ENCODE data around the gene LPAR3. TPM values are rescaled to one million over a fixed set of nuclear protein-coding genes. Genes with fewer than 3 reads are reported as not detected.

The LPAR3 gene
- total RNA-seq, 1 donor from 2014 or later: 0.47 TPM

DNA sequence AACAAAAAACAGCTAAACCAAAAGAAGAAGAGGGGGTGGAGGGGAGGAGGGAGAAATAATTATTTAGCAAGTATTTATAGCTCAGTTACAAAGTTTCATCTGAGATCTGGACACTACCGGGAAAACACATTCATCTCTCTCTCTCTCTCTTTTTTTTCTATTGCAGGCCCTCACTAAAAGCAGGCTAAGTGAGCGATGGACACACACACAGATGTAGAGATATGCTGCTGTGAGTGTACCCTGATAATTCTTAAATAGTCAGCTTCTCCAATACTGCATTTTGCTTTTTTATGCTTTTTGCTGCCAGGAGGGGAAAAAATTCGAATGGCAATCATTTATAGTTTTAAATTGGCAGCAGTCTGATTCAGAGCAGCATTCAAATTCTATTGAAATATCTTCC lies 65.0 kb downstream of the LPAR3 start:
- Mint-ChIP-seq H3K4me3 (no peak overlapping the region), H3K36me3 (ENCODE audit: low read depth) (peaks cover 1% of the 10 kb centered on the region), H3K27ac (no peak overlapping the region), H3K27me3 (ENCODE audit: insufficient read depth) (peaks cover 6% of the 10 kb centered on the region), H3K9me3 (no peaks in the 10 kb centered on the region), H3K4me1 (ENCODE audit: low read depth) (no peaks in the 10 kb centered on the region)
- DNase-seq (ENCODE audit: low spot score): no peak
- intact Hi-C loops (cut with micrococcal nuclease): no loop called here

DNA sequence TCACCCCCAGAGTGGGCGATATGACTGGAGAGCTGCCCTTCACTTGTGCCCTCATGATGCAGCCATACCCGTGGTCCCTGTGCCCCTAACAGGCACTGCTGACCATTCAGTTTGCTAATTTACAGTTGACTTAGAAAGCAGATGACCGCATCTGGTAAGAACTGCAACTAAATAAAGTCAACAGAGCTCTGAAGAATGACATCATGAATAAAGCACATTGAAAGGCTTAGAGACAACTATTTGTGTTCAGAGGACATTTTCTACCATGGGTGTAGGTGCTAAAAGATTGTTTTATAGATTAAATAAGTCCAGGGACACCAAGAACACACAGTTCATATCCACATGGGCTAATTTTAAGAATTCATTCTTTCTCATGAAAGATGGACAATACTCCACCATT lies 65.5 kb downstream of the LPAR3 start:
- Mint-ChIP-seq H3K27ac (no peak overlapping the region), H3K4me1 (ENCODE audit: low read depth) (no peaks in the 10 kb centered on the region), H3K9me3 (no peaks in the 10 kb centered on the region), H3K4me3 (no peak overlapping the region), H3K27me3 (ENCODE audit: insufficient read depth) (peaks cover 6% of the 10 kb centered on the region), H3K36me3 (ENCODE audit: low read depth) (peaks cover 1% of the 10 kb centered on the region)
- intact Hi-C loops (cut with micrococcal nuclease): no loop called here
- DNase-seq (ENCODE audit: low spot score): no peak

DNA sequence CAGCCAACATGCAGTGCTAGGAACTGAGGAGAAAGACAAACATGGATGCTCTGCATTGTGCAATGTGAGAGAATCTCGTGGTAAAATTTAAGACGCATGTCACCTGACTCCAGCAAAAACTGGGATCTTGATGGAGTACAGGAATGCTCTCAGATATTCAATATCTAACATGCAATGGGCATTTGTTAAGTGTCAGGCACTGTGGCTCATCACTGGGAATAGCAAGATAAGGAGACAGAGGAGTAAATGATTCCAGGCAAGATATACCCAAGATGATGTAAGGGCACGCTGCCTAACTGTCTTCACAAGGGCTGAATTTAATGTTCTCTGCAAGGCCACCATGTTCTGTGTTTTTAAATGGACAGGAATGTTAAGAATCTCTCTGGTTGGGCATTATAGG lies 67.8 kb downstream of the LPAR3 start:
- H3K27me3 Mint-ChIP-seq (ENCODE audit: insufficient read depth): peaks cover 8% of the 10 kb centered on the region
- intact Hi-C loops (cut with micrococcal nuclease): no loop called here
- H3K9me3 Mint-ChIP-seq: no peaks in the 10 kb centered on the region
- H3K27ac Mint-ChIP-seq: no peak overlapping the region
- H3K4me3 Mint-ChIP-seq: no peak overlapping the region
- peaks cover 4% of the 10 kb centered on the region for H3K4me1 Mint-ChIP-seq (ENCODE audit: low read depth)
- no peak for DNase-seq (ENCODE audit: low spot score)
- peaks cover 1% of the 10 kb centered on the region for H3K36me3 Mint-ChIP-seq (ENCODE audit: low read depth)

DNA sequence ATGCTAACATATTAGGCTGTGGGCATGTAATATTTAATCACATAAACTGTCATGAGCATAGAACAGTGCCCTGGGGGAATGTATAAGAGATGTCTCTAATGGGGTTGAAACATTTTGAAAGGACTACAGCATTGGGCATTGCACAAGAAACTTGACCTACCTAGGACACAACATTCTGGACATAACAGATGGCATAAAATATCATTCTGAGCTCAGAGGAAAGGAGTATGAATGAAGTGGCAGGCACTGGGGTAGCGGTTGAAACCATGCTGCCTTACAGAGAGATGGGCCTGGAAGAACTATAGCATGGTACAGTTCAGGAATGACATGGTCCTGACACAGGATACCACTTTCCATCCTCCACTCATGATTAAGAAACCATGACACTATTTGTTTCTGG lies 69.0 kb downstream of the LPAR3 start:
- Mint-ChIP-seq H3K4me1 (ENCODE audit: low read depth) (peaks cover 9% of the 10 kb centered on the region), H3K36me3 (ENCODE audit: low read depth) (peaks cover 1% of the 10 kb centered on the region), H3K27me3 (ENCODE audit: insufficient read depth) (peaks cover 8% of the 10 kb centered on the region), H3K27ac (no peak overlapping the region), H3K4me3 (no peak overlapping the region), H3K9me3 (no peaks in the 10 kb centered on the region)
- intact Hi-C loops (cut with micrococcal nuclease): no loop called here
- DNase-seq (ENCODE audit: low spot score): no peak

DNA sequence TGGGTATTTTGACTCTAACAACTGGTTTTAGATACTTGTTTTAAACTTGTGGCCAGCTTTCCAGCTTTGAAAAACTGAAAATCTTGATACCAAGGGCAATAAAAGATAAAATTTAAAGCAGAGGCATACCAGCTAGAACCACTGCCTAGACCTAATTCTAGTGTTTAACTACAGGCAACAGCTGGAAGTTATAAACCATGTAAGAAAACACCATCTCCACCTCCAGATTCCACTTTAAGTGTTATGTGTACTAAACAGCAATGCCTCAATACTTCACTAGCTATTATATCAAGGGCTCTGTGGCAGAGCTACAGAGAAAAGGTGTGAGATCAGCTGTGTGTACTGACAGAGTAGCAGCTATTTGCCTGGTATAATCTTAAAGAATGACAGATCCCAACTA lies 69.5 kb downstream of the LPAR3 start:
- intact Hi-C loops (cut with micrococcal nuclease): no loop called here
- Mint-ChIP-seq H3K4me1 (ENCODE audit: low read depth) (peaks cover 12% of the 10 kb centered on the region), H3K27ac (no peak overlapping the region), H3K9me3 (no peaks in the 10 kb centered on the region), H3K36me3 (ENCODE audit: low read depth) (peaks cover under 1% of the 10 kb centered on the region), H3K4me3 (no peak overlapping the region), H3K27me3 (ENCODE audit: insufficient read depth) (peaks cover 6% of the 10 kb centered on the region)
- DNase-seq (ENCODE audit: low spot score): no peak

DNA sequence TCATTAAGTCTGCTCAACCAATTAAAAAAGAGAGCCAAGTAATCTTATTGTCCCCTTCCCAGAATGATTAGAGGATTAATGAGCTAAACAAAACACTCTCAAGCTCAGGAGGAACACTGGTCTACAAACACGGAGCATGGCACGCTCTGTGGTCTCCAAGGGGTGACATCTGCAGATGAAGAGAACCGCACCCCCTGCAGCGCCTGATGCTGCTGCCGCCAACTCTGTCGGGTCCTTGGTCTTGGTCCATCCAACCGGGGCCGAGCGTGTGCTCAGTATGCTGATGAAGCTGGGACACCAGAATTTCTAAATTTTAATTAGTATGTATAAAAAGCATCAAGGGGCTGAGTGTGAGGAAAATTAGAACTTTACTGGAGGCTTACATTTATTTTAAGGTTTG lies 82.7 kb downstream of the LPAR3 start:
- H3K4me1 Mint-ChIP-seq (ENCODE audit: low read depth): no peaks in the 10 kb centered on the region
- intact Hi-C loops (cut with micrococcal nuclease): no loop called here
- no peaks in the 10 kb centered on the region for H3K36me3 Mint-ChIP-seq (ENCODE audit: low read depth)
- H3K27ac Mint-ChIP-seq: no peak overlapping the region
- DNase-seq (ENCODE audit: low spot score): no peak
- no peak overlapping the region for H3K4me3 Mint-ChIP-seq
- H3K27me3 Mint-ChIP-seq (ENCODE audit: insufficient read depth): peaks cover 26% of the 10 kb centered on the region
- no peaks in the 10 kb centered on the region for H3K9me3 Mint-ChIP-seq

DNA sequence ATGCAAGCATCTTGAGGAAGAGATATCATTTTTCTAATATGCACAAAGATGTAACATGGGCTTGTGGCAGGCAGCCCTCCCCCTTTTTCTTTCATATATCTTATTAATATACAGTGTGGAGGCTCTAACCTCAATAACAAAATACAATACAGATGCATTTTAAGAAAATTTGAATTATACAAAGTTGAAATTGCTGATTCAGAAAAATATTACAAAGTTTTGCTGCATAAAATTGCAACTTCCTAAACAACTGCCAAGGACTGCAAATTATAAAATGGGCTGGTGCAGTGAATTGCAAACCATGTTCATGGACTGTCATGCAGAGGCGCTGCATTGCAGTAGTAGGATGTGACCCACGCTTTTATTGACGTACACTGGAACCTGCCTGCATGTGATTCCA lies 84.0 kb downstream of the LPAR3 start:
- no peak for DNase-seq (ENCODE audit: low spot score)
- intact Hi-C loops (cut with micrococcal nuclease): no loop called here
- no peak overlapping the region for H3K27ac Mint-ChIP-seq
- no peaks in the 10 kb centered on the region for H3K9me3 Mint-ChIP-seq
- H3K27me3 Mint-ChIP-seq (ENCODE audit: insufficient read depth): peaks cover 26% of the 10 kb centered on the region
- H3K36me3 Mint-ChIP-seq (ENCODE audit: low read depth): no peaks in the 10 kb centered on the region
- no peaks in the 10 kb centered on the region for H3K4me1 Mint-ChIP-seq (ENCODE audit: low read depth)
- no peak overlapping the region for H3K4me3 Mint-ChIP-seq

DNA sequence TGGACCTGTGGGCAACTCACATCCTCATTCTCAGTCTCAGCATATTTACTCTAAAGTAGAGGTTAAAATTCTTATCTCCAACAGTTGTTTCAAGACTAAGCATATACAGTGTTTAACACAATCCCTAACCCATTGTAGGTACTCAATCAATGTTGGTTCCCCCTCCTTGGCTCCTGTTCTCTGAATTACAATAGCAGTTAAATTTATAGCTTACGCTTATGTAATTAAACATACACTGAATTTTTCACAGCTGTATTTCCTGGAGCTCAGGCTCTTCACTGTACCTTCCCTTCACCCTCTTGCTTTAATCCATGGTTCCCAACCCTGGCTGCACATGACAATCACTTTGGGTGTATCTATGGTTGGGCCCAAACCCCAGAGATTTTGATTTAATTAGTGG lies 89.4 kb downstream of the LPAR3 start:
- Mint-ChIP-seq H3K36me3 (ENCODE audit: low read depth) (peaks cover 3% of the 10 kb centered on the region), H3K4me3 (no peak overlapping the region), H3K9me3 (no peaks in the 10 kb centered on the region), H3K27me3 (ENCODE audit: insufficient read depth) (peaks cover 8% of the 10 kb centered on the region), H3K27ac (no peak overlapping the region), H3K4me1 (ENCODE audit: low read depth) (no peaks in the 10 kb centered on the region)
- intact Hi-C loops (cut with micrococcal nuclease): no loop called here
- DNase-seq (ENCODE audit: low spot score): no peak

DNA sequence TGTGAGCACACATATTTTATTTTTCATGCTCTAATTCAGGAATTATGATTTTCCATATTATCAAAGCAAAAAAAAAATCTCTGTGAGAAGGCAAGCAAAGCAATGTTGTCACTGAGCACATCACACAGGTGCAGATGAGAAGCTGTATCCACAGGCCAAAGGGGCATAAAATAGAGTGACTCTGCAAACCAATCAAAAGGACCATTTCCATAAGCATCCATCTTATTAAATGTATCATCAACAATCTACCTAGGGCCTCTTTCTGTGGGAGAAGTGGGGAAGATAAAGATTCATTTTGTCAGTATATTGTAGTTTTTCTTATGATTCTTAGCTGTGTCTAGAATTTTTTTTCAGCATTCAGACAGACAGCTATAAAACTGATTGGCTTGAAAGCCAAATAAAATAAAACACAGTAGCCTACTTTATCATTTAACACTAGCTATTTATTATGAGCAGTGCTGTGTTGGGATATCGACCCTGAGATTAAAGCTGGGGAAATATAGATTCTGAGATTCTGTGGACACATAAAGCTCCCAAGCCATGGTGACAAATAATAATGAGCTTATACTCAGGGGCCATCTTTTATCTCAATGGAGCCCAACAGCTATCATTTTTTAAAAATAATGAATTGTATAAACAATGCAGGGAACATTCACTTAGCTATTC lies 90.3 kb downstream of the LPAR3 start:
- Mint-ChIP-seq H3K4me1 (ENCODE audit: low read depth) (no peaks in the 10 kb centered on the region), H3K9me3 (no peaks in the 10 kb centered on the region), H3K27ac (no peak overlapping the region), H3K4me3 (no peak overlapping the region), H3K27me3 (ENCODE audit: insufficient read depth) (peaks cover 3% of the 10 kb centered on the region), H3K36me3 (ENCODE audit: low read depth) (peaks cover 3% of the 10 kb centered on the region)
- DNase-seq (ENCODE audit: low spot score): no peak
- intact Hi-C loops (cut with micrococcal nuclease): no loop called here

DNA sequence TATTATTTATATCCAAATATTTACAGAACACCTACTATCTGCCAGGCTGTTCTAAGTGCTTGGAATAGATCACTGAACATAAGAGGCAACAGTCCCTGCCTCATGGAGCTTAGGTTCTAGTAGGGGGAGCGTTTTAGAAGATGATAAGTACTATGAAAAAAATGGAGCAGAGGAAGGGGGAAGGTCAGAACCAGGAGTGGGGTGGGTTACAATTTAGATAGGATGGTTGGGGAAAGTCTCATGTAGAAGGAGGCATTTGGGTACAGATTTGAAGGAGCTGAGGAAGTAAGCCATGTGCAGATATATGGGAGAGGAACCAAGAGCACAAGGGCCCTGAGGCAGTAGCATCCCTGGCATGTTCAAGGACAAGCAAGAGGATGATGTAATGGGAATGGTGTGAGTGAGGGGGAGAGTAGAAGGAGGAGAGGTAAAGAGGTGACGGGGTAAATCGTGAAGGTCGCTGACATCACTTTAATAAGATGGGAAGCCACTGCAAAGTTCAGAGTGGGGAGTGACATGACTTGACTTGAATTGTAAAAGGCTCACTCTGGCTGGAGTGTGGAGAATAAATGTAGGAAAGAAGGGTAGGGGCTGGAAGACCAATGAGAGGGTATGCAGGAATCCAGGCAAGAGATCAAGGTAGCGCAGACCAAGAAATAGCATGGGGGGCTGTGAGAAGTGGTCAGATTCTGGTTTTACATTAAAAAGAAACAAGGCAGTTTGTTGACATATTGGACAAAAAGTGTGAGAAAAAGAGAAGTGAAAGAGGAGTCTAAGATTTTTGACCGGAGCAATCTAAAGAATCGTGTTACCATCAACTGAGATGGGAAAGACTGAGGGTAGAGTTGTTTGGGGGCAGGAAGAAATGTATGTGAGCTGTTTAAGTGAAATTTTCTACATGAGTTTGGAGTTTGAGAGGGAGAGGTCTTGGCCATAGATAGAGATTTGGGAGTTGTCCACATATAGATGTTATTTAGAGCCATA lies 92.6 kb downstream of the LPAR3 start:
- H3K27ac Mint-ChIP-seq: no peak overlapping the region
- H3K4me3 Mint-ChIP-seq: no peak overlapping the region
- peaks cover 3% of the 10 kb centered on the region for H3K27me3 Mint-ChIP-seq (ENCODE audit: insufficient read depth)
- H3K9me3 Mint-ChIP-seq: no peaks in the 10 kb centered on the region
- intact Hi-C loops (cut with micrococcal nuclease): no loop called here
- peaks cover 3% of the 10 kb centered on the region for H3K36me3 Mint-ChIP-seq (ENCODE audit: low read depth)
- no peak for DNase-seq (ENCODE audit: low spot score)
- H3K4me1 Mint-ChIP-seq (ENCODE audit: low read depth): no peaks in the 10 kb centered on the region

DNA sequence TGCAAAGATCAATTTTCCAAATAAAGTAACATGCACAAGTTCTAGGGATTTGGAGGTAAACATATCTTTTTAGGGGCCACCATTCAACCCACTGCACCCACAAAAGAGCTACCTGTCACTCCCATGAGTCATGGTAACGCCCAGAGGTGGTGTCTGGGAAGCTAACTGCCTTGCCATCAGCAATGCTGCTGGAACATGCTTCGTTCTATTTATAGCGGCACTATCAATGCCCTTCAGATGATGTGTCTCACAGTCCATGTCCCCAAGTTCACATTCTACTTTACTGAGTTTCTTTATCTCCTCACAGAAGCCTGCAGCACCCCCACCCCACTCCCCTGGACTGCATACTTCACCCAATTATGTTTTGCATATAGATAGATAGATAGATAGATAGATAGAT lies 95.4 kb downstream of the LPAR3 start:
- H3K4me3 Mint-ChIP-seq: no peak overlapping the region
- H3K4me1 Mint-ChIP-seq (ENCODE audit: low read depth): no peaks in the 10 kb centered on the region
- no peak for DNase-seq (ENCODE audit: low spot score)
- peaks cover under 1% of the 10 kb centered on the region for H3K9me3 Mint-ChIP-seq
- H3K27ac Mint-ChIP-seq: no peak overlapping the region
- H3K27me3 Mint-ChIP-seq (ENCODE audit: insufficient read depth): peaks cover 8% of the 10 kb centered on the region
- intact Hi-C loops (cut with micrococcal nuclease): no loop called here
- H3K36me3 Mint-ChIP-seq (ENCODE audit: low read depth): peaks cover 3% of the 10 kb centered on the region

DNA sequence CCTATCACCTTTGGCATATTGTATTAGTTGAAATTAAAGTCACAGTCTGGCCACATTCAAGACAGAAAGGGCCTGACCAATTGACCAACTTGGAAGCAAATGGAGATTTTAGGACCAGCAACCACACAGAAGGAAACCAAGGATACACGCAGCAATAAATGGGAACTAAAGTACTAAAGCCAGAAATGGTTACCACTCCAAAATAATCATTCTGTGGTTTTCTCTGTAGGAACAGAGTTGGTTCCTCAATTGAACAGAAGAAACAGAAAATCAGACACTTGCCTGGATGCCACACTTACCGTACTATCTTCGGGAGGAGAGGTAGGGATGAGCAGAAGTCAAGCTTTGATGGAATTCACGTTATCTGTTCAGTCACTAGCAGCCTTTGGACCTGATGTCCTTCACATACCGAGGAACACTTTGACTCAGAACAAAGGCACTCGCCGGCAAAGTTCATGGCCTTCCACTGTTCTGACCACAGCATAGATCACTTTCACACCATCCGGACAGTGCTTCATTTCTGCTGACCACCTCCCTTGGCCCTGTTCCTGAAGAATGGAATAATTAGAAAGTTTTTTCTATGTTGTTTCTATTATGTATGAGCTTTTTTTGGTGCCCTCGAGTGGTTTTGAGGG lies 96.9 kb downstream of the LPAR3 start:
- Mint-ChIP-seq H3K27ac (no peak overlapping the region), H3K4me3 (no peak overlapping the region), H3K27me3 (ENCODE audit: insufficient read depth) (peaks cover 8% of the 10 kb centered on the region), H3K36me3 (ENCODE audit: low read depth) (peaks cover 3% of the 10 kb centered on the region), H3K9me3 (peaks cover 10% of the 10 kb centered on the region), H3K4me1 (ENCODE audit: low read depth) (no peaks in the 10 kb centered on the region)
- no peak for DNase-seq (ENCODE audit: low spot score)
- intact Hi-C loops (cut with micrococcal nuclease): no loop called here

DNA sequence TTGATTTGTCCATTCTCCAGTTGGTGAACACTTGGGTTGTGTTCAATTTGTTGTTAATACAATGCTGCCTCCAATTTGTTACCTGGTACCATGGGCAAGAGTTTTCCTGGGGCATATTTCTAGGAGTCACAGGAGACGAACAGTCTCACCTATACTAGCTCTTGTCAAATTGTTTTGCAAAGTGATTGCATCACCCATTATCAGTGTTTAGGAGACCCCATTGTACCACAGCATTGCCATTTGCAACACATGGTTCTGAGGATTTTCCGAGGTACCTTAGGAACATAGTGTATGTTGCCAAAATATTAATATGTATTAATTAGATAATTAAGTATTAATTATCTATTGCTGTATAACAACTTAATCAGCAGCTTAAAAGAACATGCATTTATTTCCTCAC lies 97.8 kb downstream of the LPAR3 start:
- Mint-ChIP-seq H3K4me1 (ENCODE audit: low read depth) (no peaks in the 10 kb centered on the region), H3K27me3 (ENCODE audit: insufficient read depth) (peaks cover 12% of the 10 kb centered on the region), H3K27ac (no peak overlapping the region), H3K36me3 (ENCODE audit: low read depth) (peaks cover 2% of the 10 kb centered on the region), H3K9me3 (peaks cover 10% of the 10 kb centered on the region), H3K4me3 (no peak overlapping the region)
- intact Hi-C loops (cut with micrococcal nuclease): no loop called here
- DNase-seq (ENCODE audit: low spot score): no peak

Data from activated T-helper 1 cell treated with anti-CD3 and anti-CD28 coated beads, Interleukin-12 subunit alpha, Interleukin-12 subunit beta, Interleukin-2, Interleukin-4 antibody, amounts not matched to agents 30 ng/mL and 10 ng/mL and 1 ng/mL, durations not matched to agents 14 hours and 24 hours and 36 hours (primary cell).